HG03196 (cell line): ENCODE data around the gene ALB.
"Not testable (repeated sequence)": the region's sequence is repeated elsewhere in the genome, so short reads cannot be mapped to it uniquely, and the experiment has no call there.

ENCODE experiments used
- ATAC-seq: cut with Tn5 transposase; IDR thresholded peaks from one replicate; pipeline ENCODE4 v1.9.1; 2021; ENCODE audit not compliant: unreplicated experiment

The ALB gene

DNA sequence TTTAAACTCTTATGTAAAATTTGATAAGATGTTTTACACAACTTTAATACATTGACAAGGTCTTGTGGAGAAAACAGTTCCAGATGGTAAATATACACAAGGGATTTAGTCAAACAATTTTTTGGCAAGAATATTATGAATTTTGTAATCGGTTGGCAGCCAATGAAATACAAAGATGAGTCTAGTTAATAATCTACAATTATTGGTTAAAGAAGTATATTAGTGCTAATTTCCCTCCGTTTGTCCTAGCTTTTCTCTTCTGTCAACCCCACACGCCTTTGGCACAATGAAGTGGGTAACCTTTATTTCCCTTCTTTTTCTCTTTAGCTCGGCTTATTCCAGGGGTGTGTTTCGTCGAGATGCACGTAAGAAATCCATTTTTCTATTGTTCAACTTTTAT lies at the start of gene ALB:
ALB (plus strand) TSS at position 246 of the 400 bp plus-strand sequence; CDS start at position 287, 41 bp downstream.
- no peak for ATAC-seq

DNA sequence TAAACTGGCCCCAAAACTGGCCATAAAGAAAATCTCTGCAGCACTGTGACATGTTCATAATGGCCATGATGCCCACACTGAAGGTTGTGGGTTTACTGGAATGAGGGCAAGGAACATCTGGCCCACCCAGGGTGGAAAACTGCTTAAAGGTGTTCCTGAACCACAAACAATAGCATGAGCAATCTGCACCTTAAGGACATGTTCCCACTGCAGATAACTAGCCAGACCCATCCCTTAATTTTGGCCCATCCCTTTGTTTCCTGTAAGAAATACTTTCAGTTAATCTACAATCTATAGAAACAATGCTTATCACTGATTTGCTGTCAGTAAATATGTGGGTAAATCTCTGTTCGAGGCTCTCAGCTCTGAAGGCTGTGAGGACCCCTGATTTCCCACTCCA lies 46.9 kb upstream of the ALB start:
- ATAC-seq = not testable (repeated sequence)

DNA sequence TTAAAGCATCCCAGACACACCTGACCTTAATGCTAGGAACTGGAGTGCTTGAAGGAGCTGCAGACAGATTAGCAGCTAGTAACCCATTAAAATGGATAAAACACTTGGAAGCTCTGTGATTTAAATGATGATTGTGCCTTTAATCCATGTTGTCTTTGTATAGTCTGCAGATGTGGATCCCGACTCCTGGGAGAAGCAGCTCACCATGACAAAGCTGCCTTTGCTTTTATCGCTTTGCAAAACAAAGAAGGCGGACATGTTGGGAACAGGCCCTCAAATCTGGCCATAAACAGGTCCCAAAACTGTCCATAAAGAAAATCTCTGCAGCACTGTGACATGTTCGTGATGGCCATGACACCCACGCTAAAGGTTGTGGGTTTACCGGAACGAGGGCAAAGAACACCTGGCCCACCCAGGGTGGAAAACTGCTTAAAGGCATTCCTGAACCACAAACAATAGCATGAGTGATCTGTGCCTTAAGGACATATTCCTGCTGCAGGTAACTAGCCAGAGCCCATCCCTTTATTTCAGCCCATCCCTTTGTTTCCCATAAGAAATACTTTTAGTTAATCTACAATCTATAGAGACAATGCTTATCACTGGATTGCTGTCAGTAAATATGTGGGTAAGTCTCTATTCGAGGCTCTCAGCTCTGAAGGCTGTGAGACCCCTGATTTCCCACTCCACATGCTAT lies 34.4 kb upstream of the ALB start:
- not testable (repeated sequence) for ATAC-seq

DNA sequence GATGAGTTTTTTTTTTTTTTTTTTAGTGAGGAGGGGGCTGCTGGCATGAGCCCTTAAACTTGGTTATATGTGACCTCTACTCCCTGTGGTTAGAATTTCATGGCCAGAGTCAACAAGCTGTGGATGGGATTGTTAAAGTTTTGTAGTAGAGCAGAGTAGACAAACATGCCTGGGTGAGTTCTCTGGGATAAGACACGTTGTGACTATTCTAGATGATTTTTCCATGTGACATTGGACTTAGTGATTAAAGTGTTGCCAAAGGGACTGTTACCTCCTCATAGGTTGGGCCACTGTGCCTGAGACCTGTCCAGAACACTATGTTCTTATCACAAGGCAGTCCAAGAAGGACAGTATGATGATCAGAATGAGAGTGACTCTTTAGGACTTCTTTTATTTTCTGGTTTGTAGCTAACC lies 28.8 kb upstream of the ALB start:
- no peak for ATAC-seq

DNA sequence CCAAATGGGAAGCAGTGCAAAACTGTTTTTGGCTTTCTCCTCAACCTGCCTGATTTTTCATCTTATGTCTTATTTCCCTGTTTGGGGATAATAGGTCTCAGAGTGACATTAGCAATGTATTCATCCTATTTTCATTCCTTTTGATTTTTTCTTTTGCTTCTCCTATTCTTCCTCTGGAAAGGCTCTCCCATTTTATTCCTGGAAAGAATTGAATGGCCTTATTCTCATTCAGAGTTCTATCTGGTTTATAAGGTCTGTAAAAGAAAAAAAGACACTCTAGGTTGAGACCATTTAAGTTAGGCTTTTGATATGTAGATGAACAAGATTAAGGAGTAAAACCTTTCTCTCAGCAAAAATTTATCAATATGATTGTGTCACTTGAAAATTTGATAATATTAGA lies 27.8 kb upstream of the ALB start:
- ATAC-seq = no peak

DNA sequence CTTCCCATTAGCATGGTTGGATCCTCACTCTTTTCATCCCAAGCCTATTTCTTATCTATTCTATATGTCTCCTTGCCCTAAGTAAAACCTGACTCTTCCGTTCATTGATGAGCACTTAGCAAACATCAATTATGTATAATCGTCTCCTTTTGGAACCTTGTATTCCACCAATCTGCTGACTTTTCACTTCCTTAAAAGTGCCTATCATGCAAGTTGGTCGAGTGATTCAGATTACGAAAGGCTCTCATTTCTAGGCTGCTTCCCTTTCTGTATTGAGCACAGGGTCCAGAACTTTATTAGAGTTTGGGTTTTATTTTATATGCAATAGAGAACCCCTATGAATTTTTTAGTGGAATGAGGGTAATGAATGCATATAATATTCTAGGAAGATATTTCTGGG lies 27.1 kb upstream of the ALB start:
- no peak for ATAC-seq

DNA sequence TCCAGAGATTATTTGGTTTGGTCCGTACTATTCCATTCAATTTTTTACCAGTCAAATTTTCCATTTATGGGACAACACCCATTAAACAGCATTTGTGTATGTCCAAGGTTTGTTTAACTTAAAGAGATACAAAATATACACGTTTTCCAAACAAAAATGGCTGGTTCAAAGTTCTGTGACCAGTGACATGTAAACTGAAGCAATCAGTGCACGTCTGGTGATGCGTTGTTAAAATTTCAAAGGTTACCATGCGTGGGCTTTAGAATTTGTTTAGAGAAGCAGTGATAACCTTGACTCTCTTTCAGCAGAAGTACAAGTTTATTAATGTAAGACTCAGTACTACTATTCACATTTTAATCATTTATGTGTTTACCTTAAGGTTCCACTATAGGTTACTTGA lies 25.2 kb upstream of the ALB start:
- no peak for ATAC-seq

DNA sequence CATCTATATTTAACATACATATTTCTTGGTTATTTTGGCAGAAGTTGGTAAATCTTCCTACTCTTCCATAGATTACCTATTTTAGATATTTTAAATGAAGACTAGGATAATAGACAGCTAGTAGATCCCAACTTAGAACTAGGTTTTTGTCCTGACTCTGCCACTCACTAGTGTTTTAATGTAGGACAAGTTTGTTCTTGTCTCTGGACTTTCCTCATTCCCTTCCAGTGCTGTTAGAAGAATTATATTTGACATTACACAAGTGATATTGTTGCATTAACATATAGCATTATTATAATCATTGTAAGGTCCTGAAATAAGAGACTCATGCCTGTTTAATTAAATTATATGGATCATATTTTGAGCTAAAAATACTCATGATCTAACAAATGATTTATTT lies 24.1 kb upstream of the ALB start:
- no peak for ATAC-seq

DNA sequence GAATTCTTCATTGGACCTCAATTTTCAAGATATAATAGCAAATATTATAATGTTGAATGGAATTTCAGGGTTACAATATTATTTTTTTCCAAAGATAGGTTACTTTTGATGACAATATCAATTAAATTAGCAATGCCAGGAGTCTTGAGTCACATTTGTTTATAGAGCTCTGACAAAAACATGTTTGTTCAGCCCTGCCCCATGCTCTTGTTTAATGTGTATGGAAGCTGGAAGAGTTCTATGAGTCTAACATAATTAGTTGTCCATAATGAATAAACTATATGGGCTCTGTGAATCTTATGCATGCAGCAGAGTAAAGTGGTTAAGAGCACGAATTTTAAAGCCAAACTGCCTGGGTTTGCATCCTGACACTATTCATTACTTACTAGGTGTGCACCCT lies 22.9 kb upstream of the ALB start:
- ATAC-seq = no peak

DNA sequence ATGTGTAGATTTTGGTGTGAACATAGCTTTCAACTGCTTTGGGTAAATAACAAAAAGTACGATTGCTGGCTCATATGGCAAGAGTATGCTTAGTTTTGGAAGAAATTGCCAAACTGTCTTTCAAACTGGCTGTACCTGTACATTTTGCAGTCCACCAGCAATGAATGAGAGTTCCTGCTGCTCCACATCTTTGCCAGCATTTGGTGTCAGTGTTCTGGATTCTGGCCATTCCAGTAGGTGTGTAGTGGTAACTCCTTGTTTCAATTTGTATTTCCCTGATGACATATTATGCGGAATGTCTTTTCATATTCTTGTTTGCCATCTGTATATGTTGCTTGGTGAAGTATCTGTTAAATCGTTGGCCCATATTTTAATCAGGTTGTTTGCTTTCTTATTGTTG lies 20.6 kb upstream of the ALB start:
- ATAC-seq = no peak

DNA sequence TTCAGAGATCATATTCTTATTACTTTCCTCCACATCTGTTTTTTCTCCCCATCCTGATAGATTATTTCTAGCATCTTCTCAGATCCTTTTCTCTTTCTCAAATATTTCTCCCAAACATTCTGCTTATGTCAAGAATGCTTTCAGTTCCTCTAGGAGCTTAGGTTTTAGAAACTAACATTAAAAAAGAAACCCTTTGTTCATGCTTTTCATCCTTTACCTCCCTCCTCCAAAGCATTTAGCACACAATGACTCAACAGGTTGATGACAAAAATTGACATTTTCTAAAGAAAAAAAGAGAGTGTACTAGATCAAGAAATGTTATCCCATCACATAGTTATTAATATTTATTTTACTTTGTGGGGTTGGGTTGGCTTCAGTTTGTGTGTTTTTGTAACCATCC lies 16.5 kb upstream of the ALB start:
- ATAC-seq = no peak

DNA sequence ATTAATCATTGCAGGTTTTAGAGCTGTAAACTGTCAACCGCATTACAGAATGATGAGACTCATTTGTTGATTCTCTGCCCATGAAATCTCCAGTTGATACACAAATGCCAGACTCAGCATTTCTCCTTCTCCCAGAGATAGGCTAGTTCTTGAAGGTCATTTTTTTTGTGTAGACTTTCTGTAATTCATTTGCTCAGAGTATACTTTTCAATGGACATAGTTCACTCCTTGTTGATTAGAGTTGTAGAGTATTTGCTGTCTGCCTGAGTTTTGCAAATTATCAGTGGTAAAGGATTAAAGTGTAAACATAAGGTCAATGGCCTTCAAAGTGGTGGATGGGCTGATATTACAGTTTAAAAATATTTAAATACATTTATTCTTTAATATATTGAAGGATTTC lies 15.2 kb upstream of the ALB start:
- ATAC-seq = no peak

DNA sequence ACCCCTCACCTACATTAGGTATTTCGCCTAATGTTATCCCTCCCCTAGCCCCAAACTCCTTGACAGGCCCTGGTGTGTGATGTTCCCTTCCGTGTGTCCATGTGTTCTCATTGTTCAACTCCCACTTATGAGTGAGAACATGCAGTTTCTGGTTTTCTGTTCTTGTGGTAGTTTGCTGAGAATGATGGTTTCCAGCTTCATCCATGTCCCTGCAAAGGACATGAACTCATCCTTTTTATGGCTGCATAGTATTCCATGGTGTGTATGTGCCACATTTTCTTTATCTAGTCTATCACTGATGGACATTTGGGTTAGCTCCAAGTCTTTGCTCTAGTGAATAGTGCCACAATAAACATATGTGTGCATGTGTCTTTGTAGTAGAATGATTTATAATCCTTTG lies 14.4 kb upstream of the ALB start:
- ATAC-seq = not testable (repeated sequence)

DNA sequence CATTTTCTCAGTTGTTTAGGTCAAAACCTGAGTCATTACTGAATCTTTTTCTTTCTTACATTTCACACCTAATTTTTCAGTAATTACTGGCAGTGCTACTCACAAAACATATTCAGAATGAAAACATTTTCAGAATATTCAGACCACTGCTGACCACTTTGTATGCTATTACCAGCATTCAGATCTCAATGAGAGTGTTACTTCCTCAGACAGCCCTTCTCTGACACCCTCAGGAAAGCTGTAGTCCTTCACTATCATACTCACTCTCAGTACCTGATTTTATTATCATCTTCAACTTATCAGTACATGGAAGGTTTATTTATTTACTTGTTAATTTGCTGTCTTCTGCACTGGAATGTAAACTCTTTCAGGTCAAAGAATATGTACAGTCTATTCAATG lies 12.3 kb upstream of the ALB start:
- no peak for ATAC-seq

DNA sequence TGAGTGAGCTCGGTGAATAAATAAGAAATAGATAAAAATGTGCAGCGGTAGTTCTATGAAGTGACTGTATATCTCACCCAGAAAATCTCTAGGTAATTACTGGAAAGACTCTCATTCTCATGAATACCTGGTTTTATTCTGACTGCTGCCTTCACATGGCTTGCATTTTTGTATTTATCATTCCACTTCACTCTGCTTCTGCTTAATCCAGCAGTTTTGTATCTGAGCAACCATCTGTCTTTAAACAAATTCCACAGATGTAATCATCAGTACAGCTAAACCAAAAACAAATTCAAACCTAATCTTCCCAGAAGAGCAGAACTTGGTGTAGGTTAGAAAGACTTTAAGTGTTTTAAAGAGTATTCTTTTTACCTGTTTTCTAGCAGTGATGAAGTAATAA lies 11.2 kb upstream of the ALB start:
- no peak for ATAC-seq

DNA sequence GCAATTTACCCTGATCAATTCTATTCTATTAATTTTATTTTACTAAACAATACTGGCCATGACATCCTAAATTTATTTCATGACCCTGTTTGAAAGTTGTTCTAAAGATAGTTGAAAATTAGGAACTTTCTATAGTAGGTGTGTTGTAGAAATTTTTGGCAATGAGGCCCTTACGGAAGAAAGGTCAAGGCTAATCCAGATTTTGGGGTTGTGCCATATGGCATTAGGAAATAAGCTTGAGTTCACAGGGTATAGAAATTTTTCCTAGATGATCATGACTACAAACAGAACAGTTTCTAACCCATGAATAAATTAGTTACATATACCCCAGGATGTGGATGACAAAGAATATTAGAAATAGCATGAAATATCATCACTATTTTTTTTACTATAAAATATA lies 7.8 kb upstream of the ALB start:
- no peak for ATAC-seq

DNA sequence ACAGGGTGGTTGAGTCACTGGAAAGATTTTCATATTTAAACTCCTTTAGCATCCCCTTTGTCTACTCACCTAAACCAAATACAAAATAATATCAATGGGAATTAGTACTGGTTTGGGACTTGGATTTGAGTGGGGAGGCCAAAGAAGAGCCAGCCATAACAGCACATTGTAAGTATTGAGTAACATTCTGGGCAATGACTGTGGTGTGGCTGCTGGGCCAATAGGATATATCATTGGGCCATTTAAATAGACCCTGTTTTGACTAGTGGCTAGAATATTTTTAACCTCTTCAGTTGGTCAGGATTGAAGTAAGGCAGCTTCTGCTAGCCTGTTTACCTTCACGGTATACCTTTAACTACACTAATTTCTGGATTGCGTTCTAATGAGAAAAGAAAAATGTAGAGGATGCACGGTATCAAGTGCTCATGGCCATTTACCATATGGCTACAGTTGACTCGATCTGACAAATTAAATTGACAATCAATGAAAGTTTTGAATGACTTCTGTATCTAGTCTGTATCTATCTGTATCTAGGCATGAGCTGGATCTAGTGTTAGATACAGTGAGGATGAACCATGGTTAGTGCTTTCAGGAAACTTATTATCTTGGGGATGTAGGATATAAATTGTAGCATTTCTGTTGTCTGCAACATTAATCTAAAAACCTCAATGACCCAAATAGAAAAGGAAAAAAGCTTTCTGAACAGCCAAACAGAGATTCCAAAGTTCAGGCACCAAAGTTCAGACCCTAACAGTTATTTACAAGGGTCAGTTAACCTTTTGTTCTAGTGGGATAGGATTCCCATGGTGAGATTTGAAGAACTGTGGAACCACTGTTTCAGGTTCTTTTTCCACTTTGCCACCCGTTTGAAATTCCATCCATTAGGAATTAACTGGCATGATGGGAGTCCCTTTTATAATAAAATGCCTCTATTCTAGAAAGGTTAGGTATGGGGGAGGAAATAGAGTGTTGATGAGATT lies 6.8 kb upstream of the ALB start:
- no peak for ATAC-seq

DNA sequence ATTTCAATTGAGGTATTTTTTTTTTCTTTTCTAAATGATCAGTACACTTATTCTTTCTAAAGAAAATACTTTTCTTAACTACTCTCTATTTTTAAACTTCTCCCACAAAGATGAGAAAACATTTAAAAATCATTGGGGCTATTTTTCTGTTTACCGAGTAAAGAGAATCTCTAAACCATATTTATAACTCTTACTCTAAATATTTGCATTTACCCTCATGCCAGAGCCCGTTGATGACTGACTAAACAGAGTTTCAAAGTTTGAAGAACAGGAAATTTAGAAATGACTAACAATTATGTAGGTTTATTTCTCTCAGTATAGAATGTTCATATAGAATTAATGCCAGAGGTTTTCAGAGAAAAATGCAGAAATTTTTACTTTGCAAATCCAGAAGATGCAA lies 2.7 kb upstream of the ALB start:
- no peak for ATAC-seq

DNA sequence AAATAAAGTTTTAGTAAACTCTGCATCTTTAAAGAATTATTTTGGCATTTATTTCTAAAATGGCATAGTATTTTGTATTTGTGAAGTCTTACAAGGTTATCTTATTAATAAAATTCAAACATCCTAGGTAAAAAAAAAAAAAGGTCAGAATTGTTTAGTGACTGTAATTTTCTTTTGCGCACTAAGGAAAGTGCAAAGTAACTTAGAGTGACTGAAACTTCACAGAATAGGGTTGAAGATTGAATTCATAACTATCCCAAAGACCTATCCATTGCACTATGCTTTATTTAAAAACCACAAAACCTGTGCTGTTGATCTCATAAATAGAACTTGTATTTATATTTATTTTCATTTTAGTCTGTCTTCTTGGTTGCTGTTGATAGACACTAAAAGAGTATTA lies 370 bp downstream of the ALB start:
- no peak for ATAC-seq

DNA sequence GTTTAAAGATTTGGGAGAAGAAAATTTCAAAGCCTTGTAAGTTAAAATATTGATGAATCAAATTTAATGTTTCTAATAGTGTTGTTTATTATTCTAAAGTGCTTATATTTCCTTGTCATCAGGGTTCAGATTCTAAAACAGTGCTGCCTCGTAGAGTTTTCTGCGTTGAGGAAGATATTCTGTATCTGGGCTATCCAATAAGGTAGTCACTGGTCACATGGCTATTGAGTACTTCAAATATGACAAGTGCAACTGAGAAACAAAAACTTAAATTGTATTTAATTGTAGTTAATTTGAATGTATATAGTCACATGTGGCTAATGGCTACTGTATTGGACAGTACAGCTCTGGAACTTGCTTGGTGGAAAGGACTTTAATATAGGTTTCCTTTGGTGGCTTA lies 1.1 kb downstream of the ALB start:
- no peak for ATAC-seq

DNA sequence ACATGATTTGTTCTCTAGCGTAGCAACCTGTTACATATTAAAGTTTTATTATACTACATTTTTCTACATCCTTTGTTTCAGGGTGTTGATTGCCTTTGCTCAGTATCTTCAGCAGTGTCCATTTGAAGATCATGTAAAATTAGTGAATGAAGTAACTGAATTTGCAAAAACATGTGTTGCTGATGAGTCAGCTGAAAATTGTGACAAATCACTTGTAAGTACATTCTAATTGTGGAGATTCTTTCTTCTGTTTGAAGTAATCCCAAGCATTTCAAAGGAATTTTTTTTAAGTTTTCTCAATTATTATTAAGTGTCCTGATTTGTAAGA lies 2.4 kb downstream of the ALB start:
- no peak for ATAC-seq

DNA sequence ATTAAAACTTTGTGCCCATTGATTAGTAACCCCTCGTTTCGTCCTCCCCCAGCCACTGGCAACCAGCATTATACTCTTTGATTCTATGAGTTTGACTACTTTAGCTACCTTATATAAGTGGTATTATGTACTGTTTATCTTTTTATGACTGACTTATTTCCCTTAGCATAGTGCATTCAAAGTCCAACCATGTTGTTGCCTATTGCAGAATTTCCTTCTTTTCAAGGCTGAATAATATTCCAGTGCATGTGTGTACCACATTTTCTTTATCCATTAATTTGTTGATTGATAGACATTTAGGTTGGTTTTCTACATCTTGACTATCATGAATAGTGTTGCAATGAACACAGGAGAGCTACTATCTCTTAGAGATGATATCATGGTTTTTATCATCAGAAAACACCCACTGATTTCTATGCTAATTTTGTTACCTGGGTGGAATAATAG lies 3.2 kb downstream of the ALB start:
- no peak for ATAC-seq
